ENCODE measurements around the gene TRMT112.

DNA sequence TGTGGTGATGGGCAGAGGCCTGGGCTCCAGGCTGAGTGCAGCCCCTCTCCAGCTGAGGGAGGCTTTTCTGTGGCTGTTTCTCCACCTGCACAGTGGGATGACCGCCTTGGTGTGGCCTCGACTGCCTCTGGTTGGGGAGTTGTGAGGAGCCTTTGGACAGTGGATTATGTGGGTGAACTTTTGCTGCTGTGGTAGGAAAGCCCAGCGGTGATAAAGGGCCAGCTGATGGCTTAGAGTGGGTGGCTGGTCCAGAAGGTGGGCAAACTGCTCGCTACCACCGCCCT is 13.4 kb downstream of the TRMT112 start:
- TF ChIP-seq POLR2A (IDR thresholded peaks at IDR 0.05; ENCODE audit: low read length) (no peak), GATA1 (IDR thresholded peaks at IDR 0.05; ENCODE audit: low read depth, low read length) (no peak)
